Fibroblast of lung (primary cell): Measurements from ENCODE around the gene GPR156.

Experiments used
- CTCF ChIP-seq, 2 donors: IDR thresholded peaks in 1 of 2; conservative IDR thresholded peaks in 1 of 2; 1 replicate in 1 of 2; 2 replicates in 1 of 2; pipeline ENCODE4 v1.5.1; 2011 to 2012; ENCODE audit warnings: low read length in 2 of 2, control low read depth in 1 of 2, inconsistent platforms in 1 of 2, low read depth in 1 of 2, mild to moderate bottlenecking in 1 of 2
- EZH2 ChIP-seq: IDR thresholded peaks from 2 replicates; pipeline ENCODE4 v1.5.1; 2012; ENCODE audit warnings: low read length, control low read depth, mild to moderate bottlenecking; ENCODE audit errors: missing control alignments

- TF ChIP-seq CTCF (conservative IDR thresholded peaks at IDR 0.05 in 1 of 2, IDR thresholded peaks at IDR 0.05 in 1 of 2; ENCODE audit: low read depth in 1 of 2, low read length in 2 of 2) = no peak
- TF ChIP-seq EZH2 = no peak
These were observed 40.2 kb downstream of the GPR156 start for GRCh38 chr3:120244834-120245225.
